HepG2 (cell line): ENCODE data around the gene GDF11. TPM values are rescaled to one million over a fixed set of nuclear protein-coding genes. Genes with fewer than 3 reads are reported as not detected.

Experiments
- CEBPG ChIP-seq: IDR thresholded peaks from 2 replicates; pipeline ENCODE4 v1.6.1; 2016
- MAF1 ChIP-seq: sonication (generic); formaldehyde crosslinking; IDR thresholded peaks from 2 replicates; pipeline ENCODE4 v1.5.0; 2020; ENCODE audit warnings: missing genetic modification reagents, borderline replicate concordance
- TBX3 ChIP-seq: fragments of 450-650 bp; IDR thresholded peaks from 2 replicates; pipeline ENCODE4 v1.6.1; 2017; ENCODE audit warnings: antibody characterized with exemption, mild to moderate bottlenecking, inconsistent platforms, borderline replicate concordance
- ZKSCAN5 ChIP-seq: sonication (generic); formaldehyde crosslinking; IDR thresholded peaks from 2 replicates; pipeline ENCODE4 v1.5.1; 2020; ENCODE audit warnings: mild to moderate bottlenecking, missing genetic modification reagents
- polyA plus RNA-seq, 8 experiments: library from polyadenylated mRNA; depleted of rRNA in 3 of 8; stranded (reverse) in 7 of 8; unstranded in 1 of 8; fragments of >200 nt; fragmentation: Illumina TruSeq in 4 of 8; extraction: Trizol in 4 of 8; gene quantifications; 2 replicates each; pipeline versions ENCODE4 v1.2.1 to v1.2.3, GENCODE V29; 2011 to 2016; ENCODE audit warnings: low read depth in 4 of 8, missing spikeins in 1 of 8, mixed read lengths in 1 of 8; ENCODE audit not compliant: insufficient read depth in 1 of 8
- total RNA-seq, 5 experiments: library from RNA; depleted of rRNA; stranded (reverse); fragments of >200 nt; fragmentation: Illumina TruSeq; extraction: Trizol; gene quantifications; 2 replicates each; pipeline ENCODE4 v1.2.3, GENCODE V29; 2016; ENCODE audit warnings: low read depth in 1 of 5
- TF ChIP-seq, protein P1 (sequence below): sonication (generic); formaldehyde crosslinking; IDR thresholded peaks from 2 replicates; pipeline ENCODE4 v1.5.0; 2020; ENCODE audit warnings: mild to moderate bottlenecking, missing genetic modification reagents, borderline replicate concordance
- TF ChIP-seq, protein P2 (sequence below): sonication (generic); formaldehyde crosslinking; IDR thresholded peaks from 2 replicates; pipeline ENCODE4 v1.4.0; 2020; ENCODE audit warnings: missing genetic modification reagents
- TF ChIP-seq, protein P3 (sequence below), 2 experiments: fragments of 450-650 bp in 1 of 2; sonication (generic) in 1 of 2; formaldehyde crosslinking in 1 of 2; IDR thresholded peaks; 2 replicates each; pipeline versions ENCODE4 v1.6.1 to v1.8.0; 2016 to 2022; ENCODE audit warnings: antibody characterized with exemption in 1 of 2, mild to moderate bottlenecking in 1 of 2, missing genetic modification reagents in 1 of 2

The GDF11 gene
- total and polyA plus RNA-seq, 2 of the 13 experiments (the other 11 are each of a cell fraction or from before 2014, with no cell fraction given): 0.63 to 1.5 TPM

DNA sequence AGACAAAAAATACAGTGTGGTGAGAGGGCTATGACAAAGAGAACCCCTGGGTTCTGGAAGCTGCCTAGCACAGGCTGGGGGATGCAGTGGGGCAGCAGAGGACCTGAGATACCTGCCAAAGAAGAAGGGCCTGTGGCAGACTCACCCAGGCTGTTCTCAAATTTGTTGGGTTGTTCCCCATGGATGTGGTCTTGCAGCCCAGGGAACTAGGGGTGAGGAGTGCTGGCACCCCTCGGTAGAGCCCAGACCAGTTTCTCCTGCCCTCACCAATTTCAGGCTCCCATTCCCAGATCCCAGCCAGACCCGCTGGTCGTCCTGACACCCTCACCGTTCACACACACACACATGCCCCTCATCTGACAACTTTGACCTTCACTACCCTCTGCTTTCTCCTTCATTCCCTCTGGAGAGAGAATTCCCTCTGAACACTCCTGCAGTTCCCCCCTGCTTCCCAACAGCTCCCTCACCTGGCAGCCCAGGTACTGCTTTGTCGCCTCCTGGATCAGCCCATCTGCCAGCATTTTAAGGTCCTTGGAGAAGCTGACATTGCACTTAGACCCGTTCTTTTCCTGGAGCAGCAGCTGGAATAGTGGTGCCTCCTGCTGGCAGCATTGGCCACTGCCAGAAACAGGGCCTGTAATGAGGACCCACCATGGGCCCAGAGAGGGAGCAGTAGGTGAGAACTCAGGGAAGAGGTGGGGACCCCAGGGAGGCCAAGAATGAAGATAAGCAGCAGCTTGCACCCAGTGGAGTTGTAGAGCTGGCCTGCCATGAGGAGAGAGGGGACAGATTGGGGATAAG is 5.9 kb upstream of the GDF11 start (continued):
- TF ChIP-seq, protein P1, sequence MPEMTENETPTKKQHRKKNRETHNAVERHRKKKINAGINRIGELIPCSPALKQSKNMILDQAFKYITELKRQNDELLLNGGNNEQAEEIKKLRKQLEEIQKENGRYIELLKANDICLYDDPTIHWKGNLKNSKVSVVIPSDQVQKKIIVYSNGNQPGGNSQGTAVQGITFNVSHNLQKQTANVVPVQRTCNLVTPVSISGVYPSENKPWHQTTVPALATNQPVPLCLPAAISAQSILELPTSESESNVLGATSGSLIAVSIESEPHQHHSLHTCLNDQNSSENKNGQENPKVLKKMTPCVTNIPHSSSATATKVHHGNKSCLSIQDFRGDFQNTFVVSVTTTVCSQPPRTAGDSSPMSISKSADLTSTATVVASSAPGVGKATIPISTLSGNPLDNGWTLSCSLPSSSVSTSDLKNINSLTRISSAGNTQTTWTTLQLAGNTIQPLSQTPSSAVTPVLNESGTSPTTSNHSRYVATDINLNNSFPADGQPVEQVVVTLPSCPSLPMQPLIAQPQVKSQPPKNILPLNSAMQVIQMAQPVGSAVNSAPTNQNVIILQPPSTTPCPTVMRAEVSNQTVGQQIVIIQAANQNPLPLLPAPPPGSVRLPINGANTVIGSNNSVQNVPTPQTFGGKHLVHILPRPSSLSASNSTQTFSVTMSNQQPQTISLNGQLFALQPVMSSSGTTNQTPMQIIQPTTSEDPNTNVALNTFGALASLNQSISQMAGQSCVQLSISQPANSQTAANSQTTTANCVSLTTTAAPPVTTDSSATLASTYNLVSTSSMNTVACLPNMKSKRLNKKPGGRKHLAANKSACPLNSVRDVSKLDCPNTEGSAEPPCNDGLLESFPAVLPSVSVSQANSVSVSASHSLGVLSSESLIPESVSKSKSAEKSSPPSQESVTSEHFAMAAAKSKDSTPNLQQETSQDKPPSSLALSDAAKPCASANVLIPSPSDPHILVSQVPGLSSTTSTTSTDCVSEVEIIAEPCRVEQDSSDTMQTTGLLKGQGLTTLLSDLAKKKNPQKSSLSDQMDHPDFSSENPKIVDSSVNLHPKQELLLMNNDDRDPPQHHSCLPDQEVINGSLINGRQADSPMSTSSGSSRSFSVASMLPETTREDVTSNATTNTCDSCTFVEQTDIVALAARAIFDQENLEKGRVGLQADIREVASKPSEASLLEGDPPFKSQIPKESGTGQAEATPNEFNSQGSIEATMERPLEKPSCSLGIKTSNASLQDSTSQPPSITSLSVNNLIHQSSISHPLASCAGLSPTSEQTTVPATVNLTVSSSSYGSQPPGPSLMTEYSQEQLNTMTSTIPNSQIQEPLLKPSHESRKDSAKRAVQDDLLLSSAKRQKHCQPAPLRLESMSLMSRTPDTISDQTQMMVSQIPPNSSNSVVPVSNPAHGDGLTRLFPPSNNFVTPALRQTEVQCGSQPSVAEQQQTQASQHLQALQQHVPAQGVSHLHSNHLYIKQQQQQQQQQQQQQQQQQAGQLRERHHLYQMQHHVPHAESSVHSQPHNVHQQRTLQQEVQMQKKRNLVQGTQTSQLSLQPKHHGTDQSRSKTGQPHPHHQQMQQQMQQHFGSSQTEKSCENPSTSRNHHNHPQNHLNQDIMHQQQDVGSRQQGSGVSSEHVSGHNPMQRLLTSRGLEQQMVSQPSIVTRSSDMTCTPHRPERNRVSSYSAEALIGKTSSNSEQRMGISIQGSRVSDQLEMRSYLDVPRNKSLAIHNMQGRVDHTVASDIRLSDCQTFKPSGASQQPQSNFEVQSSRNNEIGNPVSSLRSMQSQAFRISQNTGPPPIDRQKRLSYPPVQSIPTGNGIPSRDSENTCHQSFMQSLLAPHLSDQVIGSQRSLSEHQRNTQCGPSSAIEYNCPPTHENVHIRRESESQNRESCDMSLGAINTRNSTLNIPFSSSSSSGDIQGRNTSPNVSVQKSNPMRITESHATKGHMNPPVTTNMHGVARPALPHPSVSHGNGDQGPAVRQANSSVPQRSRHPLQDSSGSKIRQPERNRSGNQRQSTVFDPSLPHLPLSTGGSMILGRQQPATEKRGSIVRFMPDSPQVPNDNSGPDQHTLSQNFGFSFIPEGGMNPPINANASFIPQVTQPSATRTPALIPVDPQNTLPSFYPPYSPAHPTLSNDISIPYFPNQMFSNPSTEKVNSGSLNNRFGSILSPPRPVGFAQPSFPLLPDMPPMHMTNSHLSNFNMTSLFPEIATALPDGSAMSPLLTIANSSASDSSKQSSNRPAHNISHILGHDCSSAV (CRISPR knock-in tag): no peak
- no peak for TF ChIP-seq ZKSCAN5 (CRISPR knock-in tag)
- TF ChIP-seq CEBPG: 0 out of 2 replicates have a peak, but pooled peaks have one; percentile 6
- TF ChIP-seq, protein P2, sequence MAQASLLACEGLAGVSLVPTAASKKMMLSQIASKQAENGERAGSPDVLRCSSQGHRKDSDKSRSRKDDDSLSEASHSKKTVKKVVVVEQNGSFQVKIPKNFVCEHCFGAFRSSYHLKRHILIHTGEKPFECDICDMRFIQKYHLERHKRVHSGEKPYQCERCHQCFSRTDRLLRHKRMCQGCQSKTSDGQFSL (CRISPR knock-in tag): no peak
- no peak for TF ChIP-seq TBX3
- TF ChIP-seq, protein P3, sequence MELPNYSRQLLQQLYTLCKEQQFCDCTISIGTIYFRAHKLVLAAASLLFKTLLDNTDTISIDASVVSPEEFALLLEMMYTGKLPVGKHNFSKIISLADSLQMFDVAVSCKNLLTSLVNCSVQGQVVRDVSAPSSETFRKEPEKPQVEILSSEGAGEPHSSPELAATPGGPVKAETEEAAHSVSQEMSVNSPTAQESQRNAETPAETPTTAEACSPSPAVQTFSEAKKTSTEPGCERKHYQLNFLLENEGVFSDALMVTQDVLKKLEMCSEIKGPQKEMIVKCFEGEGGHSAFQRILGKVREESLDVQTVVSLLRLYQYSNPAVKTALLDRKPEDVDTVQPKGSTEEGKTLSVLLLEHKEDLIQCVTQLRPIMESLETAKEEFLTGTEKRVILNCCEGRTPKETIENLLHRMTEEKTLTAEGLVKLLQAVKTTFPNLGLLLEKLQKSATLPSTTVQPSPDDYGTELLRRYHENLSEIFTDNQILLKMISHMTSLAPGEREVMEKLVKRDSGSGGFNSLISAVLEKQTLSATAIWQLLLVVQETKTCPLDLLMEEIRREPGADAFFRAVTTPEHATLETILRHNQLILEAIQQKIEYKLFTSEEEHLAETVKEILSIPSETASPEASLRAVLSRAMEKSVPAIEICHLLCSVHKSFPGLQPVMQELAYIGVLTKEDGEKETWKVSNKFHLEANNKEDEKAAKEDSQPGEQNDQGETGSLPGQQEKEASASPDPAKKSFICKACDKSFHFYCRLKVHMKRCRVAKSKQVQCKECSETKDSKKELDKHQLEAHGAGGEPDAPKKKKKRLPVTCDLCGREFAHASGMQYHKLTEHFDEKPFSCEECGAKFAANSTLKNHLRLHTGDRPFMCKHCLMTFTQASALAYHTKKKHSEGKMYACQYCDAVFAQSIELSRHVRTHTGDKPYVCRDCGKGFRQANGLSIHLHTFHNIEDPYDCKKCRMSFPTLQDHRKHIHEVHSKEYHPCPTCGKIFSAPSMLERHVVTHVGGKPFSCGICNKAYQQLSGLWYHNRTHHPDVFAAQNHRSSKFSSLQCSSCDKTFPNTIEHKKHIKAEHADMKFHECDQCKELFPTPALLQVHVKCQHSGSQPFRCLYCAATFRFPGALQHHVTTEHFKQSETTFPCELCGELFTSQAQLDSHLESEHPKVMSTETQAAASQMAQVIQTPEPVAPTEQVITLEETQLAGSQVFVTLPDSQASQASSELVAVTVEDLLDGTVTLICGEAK (IDR thresholded peaks at IDR 0.05): no peak
- TF ChIP-seq, protein P3 (CRISPR knock-in tag; IDR thresholded peaks at IDR 0.05): 0 out of 2 replicates have a peak, but pooled peaks have one; percentile 10
- TF ChIP-seq MAF1: no peak
